ENCODE data around the gene TENM3. TPM values are rescaled to one million over a fixed set of nuclear protein-coding genes. Genes with fewer than 3 reads are reported as not detected.

TENM3 gene
- total RNA-seq, 1 donor from 2014 or later: 106 TPM

DNA sequence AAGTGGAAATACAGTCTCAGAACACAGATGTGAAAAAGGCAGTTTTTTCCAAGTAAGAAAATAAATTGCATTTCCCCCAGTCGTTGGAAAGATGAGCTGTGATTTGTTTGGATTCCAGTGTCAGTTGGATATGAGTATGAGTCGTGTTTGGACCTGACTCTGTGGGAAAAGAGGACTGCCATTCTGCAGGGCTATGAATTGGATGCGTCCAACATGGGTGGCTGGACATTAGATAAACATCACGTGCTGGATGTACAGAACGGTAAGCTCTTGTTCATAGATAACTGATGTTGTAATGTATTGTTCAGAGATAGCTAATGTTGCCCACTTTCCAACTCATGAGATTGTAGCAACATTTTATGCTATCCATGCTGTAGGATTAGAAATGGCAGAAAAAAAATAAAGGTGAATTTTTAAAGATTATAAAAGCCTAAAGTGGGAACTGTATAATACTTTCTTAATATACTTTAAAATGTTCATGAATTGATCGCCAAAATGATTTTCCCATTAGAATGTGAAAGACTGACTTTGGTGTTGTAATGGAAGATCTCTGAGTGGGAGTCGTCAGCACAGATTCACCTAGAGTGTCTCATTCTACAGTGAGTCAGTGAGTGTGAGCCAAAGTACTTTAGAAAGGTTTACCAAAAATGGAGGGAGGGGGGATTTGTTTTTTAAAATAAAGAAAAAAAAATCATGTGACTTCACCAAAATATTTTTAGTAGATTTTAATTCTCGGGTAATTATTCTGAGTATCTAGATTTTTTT lies 495.3 kb downstream of the TENM3 start:
- Mint-ChIP-seq H3K4me1 (peaks cover 19% of the 10 kb centered on the region), H3K27ac (no peak overlapping the region), H3K9me3 (peaks cover 10% of the 10 kb centered on the region), H3K36me3 (peaks cover 28% of the 10 kb centered on the region), H3K27me3 (ENCODE audit: low read depth) (no peaks in the 10 kb centered on the region), H3K4me3 (no peak overlapping the region)
- TF ChIP-seq, protein P1, sequence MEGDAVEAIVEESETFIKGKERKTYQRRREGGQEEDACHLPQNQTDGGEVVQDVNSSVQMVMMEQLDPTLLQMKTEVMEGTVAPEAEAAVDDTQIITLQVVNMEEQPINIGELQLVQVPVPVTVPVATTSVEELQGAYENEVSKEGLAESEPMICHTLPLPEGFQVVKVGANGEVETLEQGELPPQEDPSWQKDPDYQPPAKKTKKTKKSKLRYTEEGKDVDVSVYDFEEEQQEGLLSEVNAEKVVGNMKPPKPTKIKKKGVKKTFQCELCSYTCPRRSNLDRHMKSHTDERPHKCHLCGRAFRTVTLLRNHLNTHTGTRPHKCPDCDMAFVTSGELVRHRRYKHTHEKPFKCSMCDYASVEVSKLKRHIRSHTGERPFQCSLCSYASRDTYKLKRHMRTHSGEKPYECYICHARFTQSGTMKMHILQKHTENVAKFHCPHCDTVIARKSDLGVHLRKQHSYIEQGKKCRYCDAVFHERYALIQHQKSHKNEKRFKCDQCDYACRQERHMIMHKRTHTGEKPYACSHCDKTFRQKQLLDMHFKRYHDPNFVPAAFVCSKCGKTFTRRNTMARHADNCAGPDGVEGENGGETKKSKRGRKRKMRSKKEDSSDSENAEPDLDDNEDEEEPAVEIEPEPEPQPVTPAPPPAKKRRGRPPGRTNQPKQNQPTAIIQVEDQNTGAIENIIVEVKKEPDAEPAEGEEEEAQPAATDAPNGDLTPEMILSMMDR (IDR thresholded peaks at IDR 0.05; ENCODE audit: unreplicated experiment): no peak
- no peak for DNase-seq (ENCODE audit: low spot score in 2 of 2, unreplicated experiment in 2 of 2)

DNA sequence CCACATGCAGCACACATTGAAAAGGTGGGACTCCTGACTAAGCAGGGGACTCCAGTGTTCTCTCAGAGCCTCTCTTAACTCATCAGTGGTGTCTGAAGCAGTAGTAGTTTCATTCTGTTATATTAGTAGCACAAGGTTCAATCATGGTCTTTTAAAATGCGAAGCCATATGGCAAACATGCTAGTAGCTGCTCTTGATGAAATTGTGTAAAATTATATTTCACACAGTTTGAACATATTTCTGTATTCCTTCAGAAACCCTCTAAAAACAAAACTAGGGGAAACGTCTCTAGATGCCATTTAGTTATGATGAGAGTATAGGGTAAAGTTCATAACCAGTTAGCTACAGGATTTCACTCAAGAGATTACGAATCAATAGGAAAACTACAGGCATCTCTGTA lies 497.1 kb downstream of the TENM3 start:
- Mint-ChIP-seq H3K36me3 (peaks cover 15% of the 10 kb centered on the region), H3K27me3 (ENCODE audit: low read depth) (no peaks in the 10 kb centered on the region), H3K27ac (no peak overlapping the region), H3K4me1 (peaks cover 29% of the 10 kb centered on the region), H3K9me3 (no peaks in the 10 kb centered on the region), H3K4me3 (no peak overlapping the region)
- TF ChIP-seq, protein P1 (IDR thresholded peaks at IDR 0.05; ENCODE audit: unreplicated experiment): no peak
- no peak for DNase-seq (ENCODE audit: low spot score in 2 of 2, unreplicated experiment in 2 of 2)

DNA sequence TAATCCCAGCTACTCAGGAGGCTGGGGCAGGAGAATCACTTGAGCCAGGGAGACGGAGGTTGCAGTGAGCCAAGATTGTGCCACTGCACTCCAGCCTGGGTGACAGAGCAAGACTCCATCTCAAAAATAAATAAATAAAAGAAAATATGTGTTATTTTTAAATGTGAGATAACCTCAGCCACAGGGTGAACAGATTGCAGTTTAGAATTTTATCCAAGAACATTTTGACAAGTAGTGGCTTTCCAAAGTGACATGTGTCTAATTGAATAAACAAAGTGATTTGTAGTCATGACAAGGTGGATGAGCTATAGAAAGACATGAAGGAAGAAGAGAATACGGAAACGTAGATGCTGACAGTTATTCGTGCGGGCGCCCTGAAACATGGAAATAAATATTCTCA lies 497.9 kb downstream of the TENM3 start:
- peaks cover 32% of the 10 kb centered on the region for H3K4me1 Mint-ChIP-seq
- no peak overlapping the region for H3K4me3 Mint-ChIP-seq
- DNase-seq (ENCODE audit: low spot score in 2 of 2, unreplicated experiment in 2 of 2): no peak
- H3K27ac Mint-ChIP-seq: no peak overlapping the region
- H3K9me3 Mint-ChIP-seq: peaks cover 7% of the 10 kb centered on the region
- no peaks in the 10 kb centered on the region for H3K27me3 Mint-ChIP-seq (ENCODE audit: low read depth)
- TF ChIP-seq, protein P1 (IDR thresholded peaks at IDR 0.05; ENCODE audit: unreplicated experiment): no peak
- peaks cover 16% of the 10 kb centered on the region for H3K36me3 Mint-ChIP-seq

DNA sequence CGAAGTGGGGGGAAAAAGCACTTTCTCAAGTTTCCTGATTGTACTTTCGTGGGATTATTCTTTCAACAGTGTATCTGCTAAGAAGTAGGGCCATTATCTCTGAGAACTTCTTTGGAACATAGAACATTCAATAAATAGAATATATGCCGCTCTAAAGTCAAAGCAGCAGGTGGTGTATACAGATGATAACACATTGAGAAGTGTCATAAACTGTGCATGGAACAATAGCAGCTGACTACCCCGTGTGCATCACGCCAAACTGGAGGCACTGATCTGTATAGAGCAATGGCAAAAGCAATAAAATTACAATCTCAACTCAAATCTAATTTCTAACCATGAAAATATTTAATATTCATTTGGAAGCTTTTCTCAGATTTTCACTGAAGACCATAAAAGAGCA lies 498.7 kb downstream of the TENM3 start:
- Mint-ChIP-seq H3K27me3 (ENCODE audit: low read depth) (no peaks in the 10 kb centered on the region), H3K36me3 (peaks cover 23% of the 10 kb centered on the region), H3K4me1 (peaks cover 27% of the 10 kb centered on the region), H3K27ac (no peak overlapping the region), H3K9me3 (peaks cover 13% of the 10 kb centered on the region), H3K4me3 (no peak overlapping the region)
- TF ChIP-seq, protein P1 (IDR thresholded peaks at IDR 0.05; ENCODE audit: unreplicated experiment): no peak
- no peak for DNase-seq (ENCODE audit: low spot score in 2 of 2, unreplicated experiment in 2 of 2)

DNA sequence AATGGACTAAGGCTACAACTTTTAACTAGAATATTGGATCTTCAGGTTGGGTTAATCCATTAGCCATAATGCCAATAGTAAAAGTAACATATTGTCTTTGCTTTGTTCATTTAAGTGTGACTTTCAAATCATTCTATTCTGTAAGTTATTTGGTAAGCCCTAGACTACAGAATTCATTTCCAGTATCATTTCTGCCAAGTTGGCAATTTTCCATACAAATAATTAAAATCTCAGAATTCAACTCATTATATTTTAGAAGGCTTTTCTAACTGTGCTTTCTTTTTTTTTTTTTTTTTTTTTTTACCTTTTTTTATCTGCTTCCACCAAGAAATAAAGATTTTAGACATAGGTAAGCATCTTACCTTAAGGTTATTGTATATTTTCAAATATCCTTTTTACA lies 500.6 kb downstream of the TENM3 start:
- no peak for DNase-seq (ENCODE audit: low spot score in 2 of 2, unreplicated experiment in 2 of 2)
- no peak overlapping the region for H3K27ac Mint-ChIP-seq
- no peak overlapping the region for H3K4me3 Mint-ChIP-seq
- peaks cover 13% of the 10 kb centered on the region for H3K9me3 Mint-ChIP-seq
- TF ChIP-seq, protein P1 (IDR thresholded peaks at IDR 0.05; ENCODE audit: unreplicated experiment): no peak
- peaks cover 13% of the 10 kb centered on the region for H3K4me1 Mint-ChIP-seq
- no peaks in the 10 kb centered on the region for H3K27me3 Mint-ChIP-seq (ENCODE audit: low read depth)
- H3K36me3 Mint-ChIP-seq: peaks cover 24% of the 10 kb centered on the region

All from mesothelial cell of epicardium (in vitro differentiated cells).